Muscle of arm (tissue), 14 donors: ENCODE data around the gene COX19. TPM values are rescaled to one million over a fixed set of nuclear protein-coding genes. Genes with fewer than 3 reads are reported as not detected.
A peak's percentile ranks its signal among the peaks of the same experiment; 100 is the strongest.

ENCODE experiments used
- DNase-seq: peaks from one replicate; pipeline ENCODE4 v3.0.0-alpha.2; 2013
- long read RNA-seq, 11 donors: transcript quantifications; one replicate each; lab custom pipeline, GENCODE V29; 2026
- polyA plus RNA-seq, 12 donors: library from polyadenylated mRNA; unstranded; fragments of 120-200 nt; gene quantifications; one replicate each; pipeline ENCODE4 v1.2.1, GENCODE V29; 2013; ENCODE audit not compliant: insufficient read length in 12 of 12

The COX19 gene, protein sequence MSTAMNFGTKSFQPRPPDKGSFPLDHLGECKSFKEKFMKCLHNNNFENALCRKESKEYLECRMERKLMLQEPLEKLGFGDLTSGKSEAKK
- polyA plus RNA-seq: 10 to 100 TPM in 9 of 12 donors, 1 to 10 TPM in 2, not detected in 1; 8.8 to 15.9 (median 10.8) TPM
- long read RNA-seq, donor 1, transcript COX19-203 (2 exons, 714 nt): minor isoform, 5 of 17 reads
- long read RNA-seq, donor 1, transcript COX19-201 (3 exons, 3,666 nt): major isoform, 12 of 17 reads
- long read RNA-seq, donor 1, partial matches to known transcripts: 0 of 17 reads
- long read RNA-seq, donor 1, other reads (novel, unspliced or antisense): 0 of 17 reads
- long read RNA-seq, donor 2, transcript COX19-201 (3 exons, 3,666 nt): major isoform, 13 of 14 reads
- long read RNA-seq, donor 2, partial matches to known transcripts: 0 of 14 reads
- long read RNA-seq, donor 2, other reads (novel, unspliced or antisense): 0 of 14 reads
- long read RNA-seq, donor 3, transcript COX19-201 (3 exons, 3,666 nt): major isoform, 6 of 8 reads
- long read RNA-seq, donor 3, partial matches to known transcripts: 0 of 8 reads
- long read RNA-seq, donor 3, other reads (novel, unspliced or antisense): 0 of 8 reads
- long read RNA-seq, donor 4, partial matches to known transcripts: 0 of 3 reads
- long read RNA-seq, donor 4, other reads (novel, unspliced or antisense): 0 of 3 reads
- long read RNA-seq, donor 5, transcript COX19-201 (3 exons, 3,666 nt): major isoform, 17 of 18 reads
- long read RNA-seq, donor 5, partial matches to known transcripts: 0 of 18 reads
- long read RNA-seq, donor 5, other reads (novel, unspliced or antisense): 0 of 18 reads
- long read RNA-seq, donor 6, transcript COX19-201 (3 exons, 3,666 nt): major isoform, 7 of 7 reads
- long read RNA-seq, donor 6, partial matches to known transcripts: 0 of 7 reads
- long read RNA-seq, donor 6, other reads (novel, unspliced or antisense): 0 of 7 reads
- long read RNA-seq, donor 7, partial matches to known transcripts: 0 of 3 reads
- long read RNA-seq, donor 7, other reads (novel, unspliced or antisense): 0 of 3 reads
- long read RNA-seq, donor 8, transcript COX19-201 (3 exons, 3,666 nt): major isoform, 6 of 6 reads
- long read RNA-seq, donor 8, partial matches to known transcripts: 0 of 6 reads
- long read RNA-seq, donor 8, other reads (novel, unspliced or antisense): 0 of 6 reads
- long read RNA-seq, donor 9, transcript COX19-201 (3 exons, 3,666 nt): major isoform, 7 of 7 reads
- long read RNA-seq, donor 9, partial matches to known transcripts: 0 of 7 reads
- long read RNA-seq, donor 9, other reads (novel, unspliced or antisense): 0 of 7 reads
- long read RNA-seq, donor 10, transcript COX19-201 (3 exons, 3,666 nt): major isoform, 12 of 14 reads
- long read RNA-seq, donor 10, partial matches to known transcripts: 0 of 14 reads
- long read RNA-seq, donor 10, other reads (novel, unspliced or antisense): 0 of 14 reads
- long read RNA-seq, donor 11, transcript COX19-201 (3 exons, 3,666 nt): major isoform, 14 of 18 reads
- long read RNA-seq, donor 11, partial matches to known transcripts: 0 of 18 reads
- long read RNA-seq, donor 11, other reads (novel, unspliced or antisense): 0 of 18 reads

DNA sequence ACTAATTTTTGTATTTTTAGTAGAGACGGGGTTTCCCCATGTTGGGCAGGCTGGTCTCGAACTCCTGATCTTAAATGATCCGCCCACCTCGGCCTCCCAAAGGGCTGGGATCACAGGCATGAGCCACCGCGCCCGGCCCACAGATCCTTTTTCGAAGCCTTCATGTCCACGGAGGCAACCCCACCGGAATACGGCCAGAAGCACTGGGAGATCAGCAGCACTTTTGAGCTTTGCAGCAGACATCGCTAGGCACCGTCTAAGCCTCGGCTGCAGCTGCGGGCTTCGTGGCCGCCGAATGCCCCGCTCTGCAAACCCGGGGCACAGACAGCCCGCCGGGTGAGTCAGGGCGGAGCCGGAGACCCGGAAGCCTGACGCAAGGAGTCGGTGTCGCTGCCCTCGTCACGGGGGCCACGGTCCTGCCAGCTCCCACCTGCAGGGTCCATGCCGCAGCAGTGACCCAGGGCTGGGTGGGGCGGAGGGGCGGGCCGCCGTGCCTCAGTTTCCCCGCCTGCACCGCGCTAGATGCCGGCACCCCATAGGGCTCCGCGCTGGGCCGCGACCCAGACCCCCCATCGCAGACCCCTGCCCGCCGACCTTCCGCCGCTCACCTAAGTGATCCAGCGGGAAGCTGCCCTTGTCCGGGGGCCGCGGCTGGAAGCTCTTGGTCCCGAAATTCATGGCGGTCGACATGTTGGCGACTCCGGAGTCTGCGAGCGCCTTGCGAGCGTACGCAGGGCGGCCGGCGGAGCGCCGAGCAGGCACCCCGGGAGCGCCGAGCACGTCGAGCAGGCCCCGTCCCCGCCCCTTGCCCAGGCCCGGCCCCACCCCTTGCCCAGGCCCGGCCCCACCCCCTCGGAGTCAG, at the start of gene COX19:
TSS of gene COX19 (minus strand) at position 730 of the 862 bp plus-strand sequence. CDS start at position 690, 40 bp downstream.
- peak; percentile 88 for DNase-seq

DNA sequence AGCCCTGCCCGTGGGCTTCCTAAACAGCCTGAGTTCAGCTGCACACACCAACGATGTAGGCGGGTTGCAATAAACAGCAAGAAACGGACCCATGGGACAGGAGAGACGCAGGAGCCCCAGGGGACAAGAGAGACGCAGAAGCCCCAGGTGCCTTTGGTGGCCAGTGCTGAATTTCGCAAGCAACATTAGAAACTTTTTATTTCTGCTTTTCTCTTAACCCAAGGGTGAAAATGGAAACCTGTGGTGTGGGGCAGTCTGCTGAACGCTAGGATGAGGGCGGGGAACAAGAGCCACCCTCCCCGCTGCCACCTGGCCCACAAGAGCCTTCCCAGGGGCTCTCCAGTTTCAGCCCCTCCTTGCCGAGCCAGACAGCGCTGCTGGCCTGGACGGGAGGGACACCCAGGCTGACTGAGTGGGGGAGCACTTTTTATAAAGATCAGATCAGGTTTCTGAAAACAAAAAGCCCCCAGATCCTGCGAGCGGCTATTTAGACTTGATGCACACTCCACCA, 49.0 kb upstream of the COX19 start:
- DNase-seq: no peak

DNA sequence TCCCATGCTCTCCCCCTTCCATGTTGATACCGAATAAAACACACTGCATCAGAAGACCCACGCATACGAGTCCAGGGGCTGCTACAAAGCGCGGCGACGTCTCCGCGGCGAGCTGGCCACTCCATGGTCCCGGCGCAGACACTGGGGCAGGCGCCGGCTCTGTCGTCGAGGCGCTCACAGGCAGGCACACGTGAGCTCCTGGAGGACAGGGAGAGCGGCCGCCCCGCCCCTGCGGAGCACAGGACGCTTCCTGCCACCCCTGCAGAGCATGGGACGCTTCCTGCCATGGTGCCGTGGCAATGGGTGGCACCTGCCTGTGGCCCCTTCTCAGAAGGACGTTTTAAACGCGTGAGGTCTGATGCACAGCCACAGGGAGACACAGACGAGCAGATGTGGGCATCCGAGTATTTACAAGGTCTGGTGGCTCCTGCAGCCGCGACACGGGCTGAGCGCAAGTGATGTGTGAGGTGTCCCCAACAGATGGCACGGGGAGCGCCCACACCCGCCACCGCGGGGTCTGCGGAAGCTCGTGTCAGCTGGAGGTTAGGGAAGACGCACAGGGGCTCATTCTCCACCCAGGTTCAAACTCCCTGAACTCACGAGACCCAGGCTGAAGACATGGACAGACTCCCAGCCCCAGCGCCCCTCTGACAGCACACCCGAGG, 47.6 kb upstream of the COX19 start:
- no peak for DNase-seq

DNA sequence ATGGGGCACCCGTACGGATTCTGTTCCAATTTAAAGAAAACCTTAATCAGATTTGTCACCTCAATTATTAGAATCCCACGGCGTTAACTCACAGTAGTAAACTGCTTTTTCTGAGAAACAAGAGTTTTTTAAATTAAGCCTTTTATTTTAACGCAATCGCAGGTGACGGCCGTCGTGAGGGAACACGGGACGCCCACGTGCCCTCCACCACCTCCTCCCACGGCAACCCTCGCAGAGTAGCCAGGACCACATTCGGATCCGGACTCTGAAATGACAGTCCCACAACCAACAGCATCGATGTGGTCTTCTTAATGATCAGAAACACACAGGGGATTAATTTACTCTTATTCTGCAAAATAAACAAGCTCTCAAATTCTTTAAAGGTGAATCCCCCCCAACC, 47.0 kb upstream of the COX19 start:
- no peak for DNase-seq

DNA sequence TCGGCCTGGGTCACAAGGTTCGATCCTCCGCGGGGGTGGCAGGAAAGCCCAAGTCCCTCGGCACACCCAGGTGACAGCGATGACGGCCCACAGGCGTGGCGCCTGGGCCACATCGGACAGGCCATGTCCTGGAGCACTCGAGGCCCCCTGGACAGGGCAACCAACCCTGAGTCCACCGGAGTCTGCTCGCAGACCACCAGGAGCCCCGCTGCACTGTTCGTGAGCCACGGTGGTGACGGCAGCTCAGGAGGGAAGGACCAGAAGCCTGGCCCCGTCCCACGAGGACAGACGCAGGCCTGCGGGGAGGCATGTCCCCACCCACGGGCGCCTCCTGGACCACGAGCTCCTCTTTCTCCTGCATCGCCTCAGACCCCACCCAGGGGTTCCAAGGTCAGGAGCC, 46.6 kb upstream of the COX19 start:
- no peak for DNase-seq

DNA sequence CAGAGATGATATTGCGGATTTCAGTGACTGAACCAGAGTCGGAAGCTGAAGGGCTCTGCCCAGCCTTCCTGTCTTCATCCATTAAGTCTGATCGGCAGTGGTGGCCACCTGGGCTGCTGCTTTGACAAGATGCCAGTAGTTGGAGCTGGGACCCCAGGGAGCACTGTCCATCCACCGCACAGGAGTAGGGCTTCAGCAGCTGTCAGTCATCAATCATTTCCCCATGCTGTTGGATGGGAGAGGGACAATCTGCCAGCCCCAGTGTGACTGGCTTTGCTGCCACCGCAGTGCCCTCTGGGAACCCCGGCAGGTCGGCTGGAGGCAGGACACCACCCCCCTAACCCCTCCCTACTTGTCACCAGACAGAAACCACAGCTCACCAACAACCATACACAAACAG, 46.0 kb upstream of the COX19 start:
- DNase-seq: no peak

DNA sequence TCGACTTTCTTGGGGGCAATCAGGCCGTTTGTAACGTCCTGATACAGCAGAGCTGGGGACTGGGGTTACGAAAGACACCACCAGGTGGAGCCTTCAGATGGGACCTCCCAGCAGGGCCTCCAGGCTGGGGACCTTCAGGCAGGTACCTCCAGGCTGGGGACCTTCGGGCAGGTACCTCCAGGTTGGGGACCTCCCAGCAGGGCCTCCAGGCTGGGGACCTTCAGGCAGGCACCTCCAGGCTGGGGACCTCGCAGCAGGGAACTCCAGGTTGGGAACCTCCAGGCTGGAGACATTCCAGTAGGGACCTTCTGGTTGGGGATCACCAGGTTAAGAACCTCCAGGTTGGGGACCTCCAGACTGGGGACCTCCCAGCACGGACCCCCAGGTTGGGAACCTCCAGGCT, 45.5 kb upstream of the COX19 start:
- no peak for DNase-seq

DNA sequence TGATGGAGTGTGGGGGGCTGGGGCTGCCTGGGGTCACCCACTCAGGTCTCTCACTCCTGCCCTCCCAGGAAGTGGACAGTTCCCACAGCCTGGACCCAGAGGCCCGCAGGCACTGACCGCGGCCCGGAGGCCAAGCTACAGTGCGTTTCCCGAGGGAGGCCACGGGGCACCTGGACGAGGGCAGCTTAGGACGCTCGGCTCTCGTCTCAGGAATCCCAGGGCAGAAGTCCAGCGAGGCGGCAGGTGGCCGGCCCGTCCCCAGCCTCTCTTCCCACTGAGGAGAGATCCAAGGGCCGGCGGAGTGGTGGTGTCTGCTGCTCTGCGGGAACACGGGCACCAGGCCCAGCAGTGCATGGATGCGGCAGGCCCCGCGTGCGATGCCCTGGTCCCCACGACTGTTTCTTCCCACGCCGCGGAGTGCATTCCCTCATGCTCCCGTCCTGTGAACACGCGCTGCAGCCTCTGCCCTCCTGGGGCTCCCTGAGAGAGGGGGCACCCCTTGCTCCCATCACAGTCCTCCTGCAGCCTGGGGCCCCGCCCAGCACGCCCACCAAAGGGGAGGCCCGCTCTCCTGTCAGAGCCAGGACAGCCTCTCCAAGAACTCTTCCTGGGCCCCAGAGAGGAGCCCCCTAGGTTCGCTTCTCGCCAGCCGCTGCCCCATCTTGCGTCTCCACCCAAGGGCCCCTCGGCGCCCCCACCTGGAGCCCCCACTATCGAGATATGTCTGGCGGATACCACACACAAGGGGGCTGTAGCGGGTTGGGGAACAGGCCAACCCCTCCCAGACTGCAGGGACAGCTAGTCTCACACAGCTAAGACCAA, 44.7 kb upstream of the COX19 start:
- no peak for DNase-seq

DNA sequence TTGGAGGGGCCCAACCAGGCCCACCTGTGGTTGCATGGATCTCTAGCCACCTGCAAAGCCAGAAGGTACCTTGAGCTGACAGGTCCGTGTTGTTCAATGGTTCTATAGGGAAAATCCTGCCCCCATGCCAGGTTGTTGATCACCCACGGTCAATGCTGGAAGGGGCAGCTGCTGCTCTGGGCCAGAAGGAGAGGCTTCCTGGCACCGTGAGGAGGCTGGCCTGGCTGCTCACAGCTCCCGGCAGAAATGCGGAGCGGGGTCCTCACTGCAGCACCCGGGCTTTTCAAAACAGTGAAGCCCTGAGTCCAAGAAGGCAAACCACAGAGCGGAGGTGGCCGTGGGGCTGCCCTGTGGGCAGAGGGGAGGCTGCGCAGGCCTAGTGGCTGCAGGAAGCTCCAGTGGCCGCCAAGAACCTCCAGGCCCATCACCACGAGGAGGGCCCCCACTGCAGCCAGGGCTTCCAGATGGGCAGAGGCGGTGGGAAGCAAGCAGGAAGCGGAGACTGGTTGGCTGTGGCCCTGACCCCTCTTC, 44.0 kb upstream of the COX19 start:
- DNase-seq: no peak

DNA sequence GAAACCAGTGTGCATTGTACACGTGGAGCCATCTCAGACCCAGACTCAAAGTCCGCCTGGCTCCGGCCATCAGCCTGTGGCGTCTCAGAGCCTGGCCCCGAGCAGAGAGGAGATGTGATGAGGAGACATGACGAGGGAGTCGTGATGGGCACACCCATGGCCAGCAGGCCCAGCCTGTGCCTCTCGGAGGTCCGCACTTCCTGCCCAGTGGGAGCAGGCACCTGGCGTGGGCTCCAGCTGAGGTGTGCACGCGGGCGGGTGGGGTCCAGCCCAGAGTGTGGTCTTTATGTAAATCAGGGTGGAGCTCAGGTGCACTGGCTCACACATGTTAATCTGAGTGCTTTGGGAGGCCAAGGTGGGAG, 43.0 kb upstream of the COX19 start:
- no peak for DNase-seq

DNA sequence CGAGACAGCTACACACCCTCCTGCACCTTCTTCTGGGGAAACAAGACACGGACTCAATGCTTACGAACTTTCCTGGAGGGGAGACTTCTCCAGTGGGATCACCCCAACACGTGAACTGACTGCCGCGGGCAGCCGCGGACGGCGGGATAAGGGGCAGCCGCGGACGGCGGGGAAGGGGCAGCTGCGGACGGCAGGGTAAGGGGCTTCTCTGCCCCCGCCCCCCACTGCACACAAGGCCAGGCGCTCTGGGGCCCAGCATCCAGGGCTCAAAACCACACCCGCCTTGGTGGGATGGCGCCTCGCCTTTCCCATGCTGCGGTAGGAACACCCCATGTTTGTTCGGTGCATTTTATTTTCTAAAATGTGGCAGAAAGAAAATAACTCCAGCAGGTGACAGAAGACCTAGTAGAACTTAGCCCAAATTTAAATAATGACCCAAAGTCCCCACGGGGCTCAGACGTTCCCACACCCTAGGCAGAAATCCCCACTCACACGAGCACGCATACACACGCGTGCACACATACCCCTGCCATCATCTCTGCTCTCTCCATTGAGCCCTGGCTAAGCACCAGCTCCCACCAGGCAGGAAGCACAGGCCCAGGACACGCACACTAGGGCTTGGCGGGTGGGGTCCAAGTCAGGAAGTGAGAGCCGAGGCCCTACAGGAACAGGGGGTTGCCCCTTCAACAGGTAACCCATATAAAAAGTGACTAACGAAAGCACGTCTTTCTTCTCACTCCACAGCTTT, 42.4 kb upstream of the COX19 start:
- no peak for DNase-seq

DNA sequence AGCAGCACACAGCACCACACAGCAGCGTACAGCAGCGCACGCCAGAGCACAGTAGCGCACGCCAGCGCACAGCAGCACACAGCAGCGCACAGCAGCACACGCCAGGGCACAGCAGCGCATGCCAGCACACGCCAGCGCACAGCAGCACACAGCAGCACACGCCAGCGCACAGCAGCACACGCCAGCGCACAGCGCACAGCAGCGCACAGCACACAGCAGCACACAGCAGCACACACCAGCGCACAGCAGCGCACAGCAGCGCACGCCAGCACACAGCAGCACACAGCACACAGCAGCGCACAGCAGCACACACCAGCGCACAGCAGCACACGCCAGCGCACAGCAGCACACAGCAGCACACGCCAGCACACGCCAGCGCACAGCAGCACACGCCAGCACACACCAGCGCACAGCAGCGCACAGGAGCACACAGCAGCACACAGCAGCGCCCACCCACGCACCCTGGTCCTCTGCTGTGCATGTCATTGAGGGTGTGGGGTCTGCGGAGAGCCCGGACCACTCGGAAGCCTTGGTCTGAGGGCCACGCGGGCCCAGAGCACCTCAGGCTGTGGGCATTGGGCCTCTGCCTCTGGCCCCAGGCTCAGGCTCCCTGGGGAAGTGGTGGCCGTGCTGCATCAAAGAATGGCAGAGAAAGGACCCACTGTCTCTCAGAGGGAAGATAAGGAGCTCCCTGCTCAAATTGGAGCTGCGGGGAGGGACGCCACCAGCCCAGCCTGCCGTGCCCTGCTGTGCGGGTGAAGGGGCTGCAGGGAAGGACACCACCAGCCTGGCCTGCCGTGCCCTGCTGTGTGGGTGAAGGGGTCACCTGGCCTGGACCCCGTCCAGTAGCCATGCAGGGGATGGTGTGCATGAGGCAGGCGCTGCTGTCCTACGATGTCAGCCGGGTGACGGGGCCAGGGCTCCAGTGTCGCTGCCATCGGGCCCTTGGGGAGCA, 41.5 kb upstream of the COX19 start:
- no peak for DNase-seq

DNA sequence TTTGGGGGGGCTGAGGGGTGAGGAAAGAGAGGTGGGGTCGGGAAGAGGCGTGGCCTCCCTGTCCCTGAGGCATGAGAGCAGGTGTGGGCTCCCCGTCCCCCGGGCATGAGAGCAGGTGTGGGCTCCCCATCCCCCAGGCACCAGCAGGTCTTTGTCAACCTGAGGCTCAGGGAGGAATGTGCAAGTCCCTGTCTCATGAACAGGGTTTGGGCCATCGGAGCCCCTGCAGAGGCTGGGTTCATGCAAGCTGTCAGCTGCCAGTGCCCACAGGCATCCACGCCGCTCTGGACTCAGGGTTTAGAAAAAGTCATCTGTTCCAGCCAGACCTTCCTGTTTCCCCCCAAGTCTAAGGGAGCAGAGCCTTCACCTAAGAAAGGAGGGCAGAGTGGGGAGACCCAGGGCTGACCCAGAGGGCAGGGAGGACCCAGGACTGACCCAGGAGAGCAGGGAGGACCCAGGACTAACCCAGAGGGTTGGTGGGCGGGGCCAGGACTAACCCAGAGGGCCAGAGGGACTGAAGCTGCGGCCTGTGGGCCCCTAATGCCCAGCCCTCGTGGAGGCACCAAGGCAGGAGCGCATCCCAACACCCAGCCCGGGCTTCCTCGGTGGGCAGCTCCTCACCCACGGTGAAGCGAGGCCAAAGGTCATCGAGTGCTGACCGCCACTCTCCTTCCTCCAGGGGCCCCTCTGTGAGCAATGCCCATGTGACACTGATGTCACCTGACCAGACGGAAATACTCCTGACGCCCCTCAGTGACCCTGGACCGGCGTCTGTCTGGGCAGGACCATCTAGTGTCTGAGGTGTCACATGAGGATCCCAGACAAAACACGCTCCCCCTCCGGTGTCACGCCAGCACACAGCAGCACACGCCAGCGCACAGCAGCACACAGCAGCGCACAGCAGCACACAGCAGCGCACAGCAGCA, 40.1 kb upstream of the COX19 start:
- no peak for DNase-seq

DNA sequence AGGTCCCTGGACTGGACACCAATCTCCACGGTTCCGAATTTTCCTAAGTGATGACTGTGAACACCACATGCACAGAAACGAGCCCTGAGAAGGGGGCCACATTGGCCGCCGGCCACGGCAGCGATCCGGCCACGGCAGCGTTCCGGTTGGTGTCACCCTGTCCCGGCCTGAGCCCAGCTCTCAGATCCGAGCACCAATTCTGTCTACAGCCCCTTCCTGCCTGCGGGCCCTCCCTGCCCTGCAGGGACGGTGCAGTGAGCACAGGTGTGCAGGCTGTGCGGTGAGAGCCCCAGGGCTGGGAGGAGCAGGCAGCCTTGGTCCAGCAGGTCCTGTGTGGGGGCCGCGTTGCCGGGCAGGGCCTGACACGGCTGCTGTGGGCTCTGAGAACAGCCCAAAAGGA, 39.3 kb upstream of the COX19 start:
- DNase-seq: no peak

DNA sequence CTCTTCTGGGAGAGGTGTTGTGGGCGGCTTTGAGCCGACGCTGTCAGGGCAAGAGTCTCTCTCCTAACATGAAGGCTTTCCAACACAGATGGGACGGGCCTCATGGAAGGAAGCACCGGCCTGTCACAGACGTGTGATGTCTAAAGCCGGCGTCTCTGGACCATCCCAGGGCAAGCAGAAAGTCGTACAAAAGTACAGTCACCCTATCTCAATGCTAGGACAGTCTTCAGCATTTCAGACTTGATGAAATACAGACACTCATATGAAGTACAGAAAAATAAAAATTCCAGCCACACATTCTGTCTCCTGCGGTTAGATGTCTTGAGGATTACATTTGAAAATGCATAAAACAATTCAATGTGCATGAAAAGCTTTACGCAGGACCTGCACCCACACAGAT, 38.2 kb upstream of the COX19 start:
- DNase-seq: no peak
